Ovary (tissue), 9 donors: ENCODE data around the gene COL15A1. TPM values are rescaled to one million over a fixed set of nuclear protein-coding genes. Genes with fewer than 3 reads are reported as not detected.

ENCODE experiments used
- DNase-seq, 5 donors: peaks; one replicate each; pipeline ENCODE4 v3.0.0-alpha.2; 2019 to 2020
- H3K27ac ChIP-seq, 2 donors: fragments of 200-600 bp; one replicate each; pipeline versions ENCODE4 v1.5.1 to v1.8.0; 2019 to 2022
- H3K27me3 ChIP-seq: fragments of 200-600 bp; one replicate; pipeline ENCODE4 v1.8.0; 2022
- H3K36me3 ChIP-seq: fragments of 200-600 bp; sonication (generic); one replicate; pipeline ENCODE4 v1.5.1; 2019
- H3K4me1 ChIP-seq: one replicate; pipeline ENCODE4 v1.8.1; 2013; ENCODE audit warnings: mild to moderate bottlenecking, moderate library complexity; ENCODE audit not compliant: insufficient read depth
- H3K4me3 ChIP-seq: fragments of 200-600 bp; sonication (generic); one replicate; pipeline ENCODE4 v1.5.1; 2017
- H3K9me3 ChIP-seq, 2 donors: fragments of 200-600 bp in 1 of 2; sonication (generic) in 1 of 2; one replicate each; pipeline versions ENCODE4 v1.5.1 to v1.8.1; 2013 to 2019; ENCODE audit warnings: mild to moderate bottlenecking in 1 of 2, moderate library complexity in 1 of 2
- CTCF ChIP-seq, 3 donors: fragments of 450-650 bp in 2 of 3; fragments of 200-600 bp in 1 of 3; IDR thresholded peaks; one replicate each; pipeline versions ENCODE4 v1.5.1 to v1.8.0; 2016 to 2022; ENCODE audit warnings: antibody characterized with exemption in 3 of 3, mild to moderate bottlenecking in 1 of 3
- EP300 ChIP-seq: sonication (generic); formaldehyde crosslinking; IDR thresholded peaks from one replicate; pipeline ENCODE4 v1.6.1; 2017; ENCODE audit warnings: antibody characterized with exemption
- POLR2A ChIP-seq: fragments of 450-650 bp; IDR thresholded peaks from one replicate; pipeline ENCODE4 v1.6.1; 2017; ENCODE audit warnings: antibody characterized with exemption, mild to moderate bottlenecking, moderate library complexity
- WGBS, 3 donors: extraction: QIAGEN DNeasy Blood & Tissue Kit in 1 of 3; methylation state at CpG; one replicate each; pipeline versions ENCODE4 v1.1.5 to v1.1.7; 2013 to 2017; 5-methylcytosine and 5-hydroxymethylcytosine counted together
- intact Hi-C, 4 donors: fragments of 100-400 bp; cut with DNase I; formaldehyde crosslinking; loops; one replicate each; pipeline versions ENCODE4 v1.11.0 to v1.15.1; 2022 to 2023
- polyA plus RNA-seq, 2 donors: library from polyadenylated mRNA; stranded (reverse); fragments of 200-250 nt in 1 of 2; fragments of 350-450 nt in 1 of 2; fragmentation: Illumina TruSeq in 1 of 2; extraction: RNeasy Lipid Tissue Mini Kit (QIAGEN cat#74804) in 1 of 2; gene quantifications; one replicate each; pipeline ENCODE4 v1.2.3, GENCODE V29; 2013 to 2014
- total RNA-seq, 7 donors: library from RNA; depleted of rRNA in 2 of 7; stranded (reverse); fragments of >200 nt in 2 of 7; fragmentation: NEBNext Ultra II Directional in 3 of 7; extraction: Animal tissue kit (Norgen Biotek cat#: 25700) in 3 of 7; gene quantifications; one replicate each; pipeline versions ENCODE4 v1.1.0 to v1.2.4, GENCODE V29; 2016 to 2023
- donor health status: DM: no; HTN: no; CAD: no; lungs with moderate emphysema.
- donor health status: DM: no; HTN: no; CAD: no.
- donor health status: Bipolar disorder and iron deficiency.
- donor health status: DM: yes; HTN: yes; CAD: no.
- donor health status: DM: no; HTN: no; CAD: no.
- donor health status: DM: yes; HTN: yes; CAD: no.

The COL15A1 gene
- total and polyA plus RNA-seq, 9 donors: 12.8 to 195 (median 48.6) TPM

GRCh38 chr9:99046068-99046467, 102.4 kb downstream of the COL15A1 start:
- Histone ChIP-seq H3K27ac (no peak overlapping the region), H3K27me3 (no peaks in the 10 kb centered on the region), H3K9me3 (no peaks in the 10 kb centered on the region), H3K36me3 (no peaks in the 10 kb centered on the region), H3K4me1 (no peaks in the 10 kb centered on the region), H3K4me3 (no peak overlapping the region)
- 90 to 93% (median 91%) methylated on average over 3 of the region's 3 CpGs for WGBS, 3 donors
- intact Hi-C loops: no loop called here
- no peak for TF ChIP-seq EP300
- TF ChIP-seq CTCF (IDR thresholded peaks at IDR 0.05): no peak
- TF ChIP-seq POLR2A: no peak
- DNase-seq: no peak

- TF ChIP-seq EP300 (no peak), CTCF (IDR thresholded peaks at IDR 0.05) (no peak), POLR2A (no peak)
- no peak for DNase-seq
- no peaks in the 10 kb centered on the region for H3K9me3 ChIP-seq
- H3K36me3 ChIP-seq: no peaks in the 10 kb centered on the region
- 86 to 93% (median 87%) methylated on average over 5 of the region's 5 CpGs for WGBS, 3 donors
- H3K4me1 ChIP-seq: no peaks in the 10 kb centered on the region
- no peaks in the 10 kb centered on the region for H3K27me3 ChIP-seq
- no peak overlapping the region for H3K4me3 ChIP-seq
- intact Hi-C loops: no loop called here
- no peak overlapping the region for H3K27ac ChIP-seq
Observed at GRCh38 chr9:99046542-99047071, 102.9 kb downstream of the COL15A1 start.

- no peaks in the 10 kb centered on the region for H3K4me1 ChIP-seq
- WGBS, 3 donors: 71 to 82% (median 75%) methylated on average over 1 of the region's 1 CpG
- no peaks in the 10 kb centered on the region for H3K27me3 ChIP-seq
- no peak for DNase-seq
- TF ChIP-seq POLR2A: no peak
- no peak for TF ChIP-seq EP300
- no peak for TF ChIP-seq CTCF (IDR thresholded peaks at IDR 0.05)
- H3K4me3 ChIP-seq: no peak overlapping the region
- intact Hi-C loops: no loop called here
- no peak overlapping the region for H3K27ac ChIP-seq
- no peaks in the 10 kb centered on the region for H3K9me3 ChIP-seq
- no peaks in the 10 kb centered on the region for H3K36me3 ChIP-seq
Observed at GRCh38 chr9:99049228-99049627, 105.5 kb downstream of the COL15A1 start.

GRCh38 chr9:99049641-99050040, 105.9 kb downstream of the COL15A1 start:
- Histone ChIP-seq H3K4me1 (no peaks in the 10 kb centered on the region), H3K4me3 (no peak overlapping the region), H3K9me3 (no peaks in the 10 kb centered on the region), H3K36me3 (no peaks in the 10 kb centered on the region), H3K27me3 (no peaks in the 10 kb centered on the region), H3K27ac (no peak overlapping the region)
- 71 to 90% (median 87%) methylated on average over 4 of the region's 4 CpGs for WGBS, 3 donors
- DNase-seq: no peak
- TF ChIP-seq CTCF (IDR thresholded peaks at IDR 0.05): no peak
- TF ChIP-seq EP300: no peak
- no peak for TF ChIP-seq POLR2A
- intact Hi-C loops: no loop called here
